NCI-H69 (cell line): ENCODE measurements around the gene LSM4.
"Not testable (repeated sequence)": the region's sequence is repeated elsewhere in the genome, so short reads cannot be mapped to it uniquely, and the experiment has no call there.

ENCODE experiments used
- DNase-seq: peaks from one replicate; lab custom pipeline; 2025; lab: John Stamatoyannopoulos, UW

Gene LSM4

DNA sequence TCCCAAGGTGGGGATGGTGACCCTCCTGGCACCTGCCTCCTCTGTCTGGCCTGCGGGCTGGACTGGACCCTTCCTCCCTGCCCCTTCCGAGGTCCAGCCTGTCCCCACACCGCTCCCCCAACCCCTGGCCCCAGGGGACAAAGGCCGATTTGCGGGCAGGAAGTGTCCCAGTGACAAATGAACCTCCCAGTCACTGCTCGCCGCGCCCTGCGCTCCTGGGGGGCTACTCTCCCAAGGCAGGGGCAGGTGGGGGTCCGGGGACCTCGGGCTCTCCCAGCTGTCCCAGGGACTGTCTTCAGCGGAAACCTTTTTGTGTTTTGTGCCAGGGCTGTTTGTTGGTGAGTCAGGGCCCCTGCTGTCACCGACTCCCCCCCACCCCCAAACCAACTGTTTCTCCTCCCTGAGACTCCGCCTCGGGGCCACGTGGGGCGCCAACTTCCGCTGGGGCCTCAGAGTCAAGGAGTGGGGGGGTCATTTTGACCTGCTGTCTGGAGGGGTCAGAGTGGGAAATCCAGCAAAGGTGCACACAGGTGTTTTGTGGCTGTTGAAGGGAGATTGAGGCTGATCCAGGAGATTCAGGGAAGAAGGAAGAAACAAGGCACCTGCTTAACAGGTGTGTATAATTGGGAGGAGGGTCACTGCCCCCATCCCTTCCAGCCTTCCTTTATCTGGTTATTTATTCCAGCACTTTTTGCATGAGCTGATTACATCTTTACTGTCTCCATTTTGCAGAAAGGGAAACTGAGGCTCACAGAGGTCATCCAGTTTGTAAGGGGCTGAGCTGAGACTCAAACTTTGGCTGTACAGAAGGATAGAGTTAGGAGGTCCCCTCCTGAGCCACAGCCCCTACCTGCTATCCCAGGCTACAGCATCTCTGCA, 18.4 kb upstream of the LSM4 start:
- DNase-seq, result peak; percentile 72

DNA sequence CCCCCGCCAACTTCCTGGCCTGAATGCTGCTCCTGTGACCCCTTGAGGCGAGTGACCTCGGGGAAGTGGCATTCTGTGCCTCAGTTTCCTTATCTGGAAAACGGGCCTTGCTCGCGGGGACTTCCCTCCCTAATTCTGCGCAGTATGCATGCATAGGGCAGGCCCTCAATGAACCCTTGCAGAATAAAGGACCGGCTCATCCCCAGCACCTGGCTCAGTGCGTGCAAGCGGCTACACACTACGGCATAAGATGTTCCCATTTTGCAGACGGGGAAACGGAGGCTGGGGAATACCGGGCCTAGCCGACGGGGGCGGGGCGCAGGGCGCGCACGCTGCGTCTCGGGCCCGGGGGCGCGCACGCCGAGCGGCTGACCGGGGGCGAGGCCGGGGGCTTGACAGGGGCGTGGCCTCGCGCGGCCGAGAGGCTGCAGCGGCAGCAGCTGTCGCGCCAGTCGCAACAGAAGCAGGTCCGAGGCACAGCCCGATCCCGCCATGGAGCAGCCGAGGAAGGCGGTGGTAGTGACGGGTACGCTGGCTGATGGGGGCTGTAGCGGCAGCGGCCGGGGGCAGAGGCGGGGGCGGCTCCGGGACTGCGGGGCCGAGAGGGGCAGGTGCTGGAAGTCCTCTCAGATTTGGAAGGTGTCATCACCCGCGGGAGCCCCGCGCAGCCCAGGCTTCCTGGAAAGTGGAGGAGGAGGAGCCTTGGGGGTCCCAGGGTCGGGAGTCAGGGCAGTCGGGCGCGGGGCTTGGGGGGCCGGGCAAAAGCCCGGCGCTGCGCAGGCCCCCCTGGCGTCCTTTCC, 17.5 kb upstream of the LSM4 start, which contains the start of gene PGPEP1:
TSS of gene PGPEP1 (plus strand) at position 409 of the 800 bp plus-strand sequence. CDS start at position 493, 84 bp downstream.
- peak; percentile 85 for DNase-seq

DNA sequence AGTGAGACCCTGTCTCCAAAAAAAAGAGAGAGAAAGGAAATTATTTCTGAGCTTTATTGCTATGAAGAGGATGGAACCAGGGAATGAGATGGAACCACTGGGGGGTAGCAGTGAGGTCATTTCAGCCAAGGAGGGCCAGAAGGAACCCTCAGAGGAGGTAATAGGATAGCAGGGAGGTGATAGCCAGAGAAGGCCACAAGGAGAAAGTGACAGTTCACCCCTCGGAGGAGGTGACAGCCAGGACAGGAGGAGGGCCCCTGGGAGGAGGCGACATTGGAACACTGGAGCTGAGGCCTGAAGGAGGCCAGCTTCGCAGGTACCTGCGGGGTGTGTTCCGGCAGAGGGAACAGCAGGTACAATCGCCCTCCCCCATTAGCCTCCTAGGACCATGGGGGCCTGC, 16.8 kb upstream of the LSM4 start:
- DNase-seq, result no peak

DNA sequence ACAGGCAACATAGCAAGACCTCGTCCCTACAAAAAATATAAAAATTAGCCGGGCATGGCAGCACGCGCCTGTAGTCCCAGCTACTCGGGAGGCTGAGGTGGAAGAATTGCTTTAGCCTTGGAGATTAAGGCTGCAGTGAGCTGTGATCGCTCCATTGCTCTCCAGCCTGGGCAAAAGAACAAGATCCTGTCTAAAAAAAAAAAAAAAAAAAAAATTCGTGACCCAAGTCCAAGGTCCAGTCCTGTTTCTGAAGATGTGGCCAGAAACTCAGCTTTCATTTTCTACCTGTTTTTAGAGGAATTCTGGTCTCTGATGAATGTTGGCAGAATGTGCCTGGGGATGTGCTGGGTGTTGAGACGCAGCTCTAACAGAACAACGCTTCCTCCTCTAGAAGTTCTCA, 15.7 kb upstream of the LSM4 start:
- no peak for DNase-seq

DNA sequence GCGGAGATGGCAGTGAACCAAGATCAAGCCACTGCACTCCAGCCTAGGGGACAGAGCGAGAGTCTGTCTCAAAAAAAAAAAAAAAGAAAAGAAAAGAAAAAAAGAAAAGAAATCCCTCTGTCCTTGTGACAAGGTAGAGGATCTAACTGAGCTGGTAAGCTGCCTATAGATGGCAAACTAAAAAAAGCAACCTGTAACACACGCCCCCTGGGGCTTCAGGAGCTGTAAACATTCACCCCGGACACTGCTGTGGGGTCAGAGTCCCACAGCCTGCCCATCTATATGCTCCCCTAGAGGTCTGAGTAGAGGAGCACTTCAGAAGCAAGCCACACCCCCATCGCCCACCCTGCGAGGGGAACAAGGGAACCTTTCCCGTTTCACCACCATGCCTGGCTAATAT, 13.2 kb upstream of the LSM4 start:
- no peak for DNase-seq

DNA sequence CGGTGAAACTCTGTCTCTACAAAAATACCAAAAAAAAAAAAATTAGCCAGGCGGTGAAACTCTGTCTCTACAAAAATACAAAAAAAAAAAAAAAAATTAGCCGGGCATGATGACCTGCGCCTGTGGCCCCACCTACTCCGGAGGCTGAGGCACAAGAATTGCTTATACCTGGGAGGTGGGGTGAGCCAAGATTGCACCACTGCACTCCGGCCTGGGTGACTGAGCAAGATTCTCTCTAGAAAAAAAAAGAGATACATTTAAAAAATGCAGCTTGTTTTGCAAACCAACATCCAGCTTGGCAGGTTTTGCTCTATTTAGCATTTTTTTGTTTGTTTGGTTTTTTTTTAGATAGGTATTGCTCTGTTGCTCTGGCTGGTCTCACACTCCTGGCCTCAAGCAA, 10.8 kb upstream of the LSM4 start:
- no peak for DNase-seq

DNA sequence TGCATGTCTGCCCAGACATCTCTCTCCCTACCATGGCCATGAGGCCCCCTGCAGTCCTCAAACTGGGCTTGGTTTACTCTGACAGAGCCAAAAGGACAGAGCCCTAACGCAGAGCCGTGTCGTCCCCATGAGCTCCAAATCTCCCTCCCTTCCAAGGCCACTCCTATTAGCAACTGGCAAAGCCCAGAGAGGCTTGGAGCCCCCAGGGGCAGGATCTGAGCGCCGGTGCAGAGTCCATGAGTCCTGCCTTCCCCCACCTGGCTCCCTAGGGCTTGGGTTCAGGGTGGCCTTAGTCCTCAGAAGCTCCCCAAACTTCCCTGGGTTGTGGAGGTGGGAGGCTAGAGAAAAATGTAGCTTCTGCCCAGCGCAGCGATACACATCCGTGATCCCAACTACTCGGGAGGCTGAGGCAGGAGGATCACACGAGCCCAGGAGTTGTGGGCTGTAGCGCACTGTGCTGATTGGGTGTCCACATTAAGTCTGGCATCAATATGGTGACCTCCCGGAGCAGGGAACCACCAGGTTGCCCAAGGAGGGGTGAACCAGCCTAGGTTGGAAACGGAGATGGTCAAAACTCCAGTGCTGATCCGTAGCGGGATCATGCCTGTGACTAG, 10.1 kb upstream of the LSM4 start:
- DNase-seq, result no peak

DNA sequence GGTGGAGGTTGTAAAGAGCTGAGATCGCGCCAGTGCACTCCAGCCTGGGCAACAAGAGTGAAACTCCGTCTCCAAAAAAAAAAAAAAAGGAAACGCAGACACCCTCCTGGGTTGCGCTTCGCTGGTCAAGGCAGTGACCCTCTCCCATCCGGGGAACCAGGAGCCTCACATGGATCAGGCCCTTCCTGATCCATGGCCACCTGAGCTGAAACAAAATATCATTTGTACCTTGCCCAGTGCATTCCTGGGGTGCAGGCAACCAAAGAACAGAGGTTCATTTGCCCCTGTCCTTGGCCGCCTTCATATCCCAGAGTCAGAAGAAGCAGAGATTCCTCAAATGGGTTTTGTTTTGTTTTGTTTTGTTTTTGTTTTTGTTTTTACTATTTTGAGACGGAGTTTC, 8.0 kb upstream of the LSM4 start:
- DNase-seq, result no peak

DNA sequence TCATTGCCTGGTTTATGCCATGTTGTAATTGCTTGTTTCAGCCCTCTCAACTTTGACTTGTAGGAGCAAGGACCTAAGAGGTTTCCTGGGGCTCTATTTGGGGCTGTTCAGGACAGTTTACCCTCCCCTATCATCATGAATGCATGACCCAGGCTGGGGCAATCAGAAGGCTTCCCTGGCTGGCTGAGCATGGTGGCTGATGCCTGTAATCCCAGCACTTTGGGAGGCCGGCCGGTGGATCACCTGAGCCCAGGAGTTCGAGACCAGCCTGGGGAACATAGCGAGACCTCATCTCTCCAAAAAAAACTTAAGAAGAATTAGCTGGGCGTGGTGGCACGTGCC, 6.1 kb upstream of the LSM4 start:
- DNase-seq, result no peak

DNA sequence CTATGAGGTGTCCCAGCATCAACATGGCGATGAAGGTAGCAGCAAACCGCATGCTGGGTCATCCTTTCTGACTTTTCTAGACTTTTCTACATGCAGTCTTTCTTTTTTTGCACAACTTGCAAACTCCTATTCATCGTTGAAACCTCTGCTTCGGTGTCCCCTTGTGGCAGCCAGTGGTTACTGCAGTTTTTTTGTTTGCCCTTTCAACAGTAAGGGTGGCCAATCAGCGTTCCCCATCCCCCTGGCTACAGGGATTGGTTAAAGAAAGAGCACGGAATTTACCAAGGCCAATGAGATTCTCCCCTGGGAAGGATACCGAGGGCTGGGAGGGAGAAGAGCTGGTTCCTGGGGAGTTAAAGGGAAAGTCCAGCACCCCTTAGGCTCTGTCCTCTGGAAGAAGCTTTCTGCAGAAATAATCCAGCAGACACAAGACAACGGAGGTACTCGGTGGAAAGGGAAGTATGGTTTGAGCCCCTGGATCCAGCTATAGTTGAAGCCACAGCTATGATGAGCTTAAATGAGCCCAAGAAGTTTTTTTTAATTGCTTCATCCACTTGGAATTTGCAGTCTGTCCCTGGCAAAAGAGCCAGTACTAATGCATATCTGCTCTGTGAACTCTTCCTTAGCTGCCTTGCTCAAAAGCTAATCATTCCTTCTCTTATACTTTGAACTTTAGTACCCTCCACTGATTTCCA, 5.6 kb upstream of the LSM4 start:
- peak; percentile 99 for DNase-seq

DNA sequence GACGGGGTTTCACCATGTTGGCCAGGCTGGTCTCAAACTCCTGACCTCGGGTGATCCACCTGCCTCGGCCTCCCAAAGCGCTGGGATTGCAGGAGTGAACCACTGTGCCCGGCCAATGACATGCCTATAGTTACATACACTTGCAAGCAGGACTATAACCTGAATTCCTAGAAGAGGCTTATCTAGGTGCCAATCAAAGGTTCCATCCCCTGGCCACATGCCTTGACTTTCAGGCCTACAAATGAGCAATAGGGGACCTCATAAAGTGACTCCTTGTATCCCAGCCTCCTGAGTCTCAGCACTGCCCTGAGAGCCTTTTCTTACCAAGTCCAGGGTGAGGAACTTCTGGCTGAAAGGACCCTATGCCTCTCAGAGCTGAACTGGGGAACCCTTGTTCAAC, 3.9 kb upstream of the LSM4 start:
- no peak for DNase-seq

DNA sequence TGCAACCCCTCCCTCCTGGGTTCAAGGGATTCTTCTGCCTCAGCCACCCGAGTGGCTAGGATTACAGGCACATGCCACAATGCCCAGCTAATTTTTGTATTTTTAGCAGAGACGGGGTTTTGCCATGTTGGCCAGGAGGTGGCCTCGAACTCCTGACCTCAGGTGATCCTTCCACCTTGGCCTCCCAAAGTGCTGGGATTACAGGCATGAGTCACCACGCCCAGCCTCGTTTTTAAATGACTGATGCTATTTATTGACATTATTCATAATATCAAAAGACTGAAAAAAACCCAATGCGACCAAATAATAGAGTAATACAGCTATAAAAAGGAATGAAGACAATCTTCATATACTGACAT, 1.5 kb upstream of the LSM4 start:
- not testable (repeated sequence) for DNase-seq

DNA sequence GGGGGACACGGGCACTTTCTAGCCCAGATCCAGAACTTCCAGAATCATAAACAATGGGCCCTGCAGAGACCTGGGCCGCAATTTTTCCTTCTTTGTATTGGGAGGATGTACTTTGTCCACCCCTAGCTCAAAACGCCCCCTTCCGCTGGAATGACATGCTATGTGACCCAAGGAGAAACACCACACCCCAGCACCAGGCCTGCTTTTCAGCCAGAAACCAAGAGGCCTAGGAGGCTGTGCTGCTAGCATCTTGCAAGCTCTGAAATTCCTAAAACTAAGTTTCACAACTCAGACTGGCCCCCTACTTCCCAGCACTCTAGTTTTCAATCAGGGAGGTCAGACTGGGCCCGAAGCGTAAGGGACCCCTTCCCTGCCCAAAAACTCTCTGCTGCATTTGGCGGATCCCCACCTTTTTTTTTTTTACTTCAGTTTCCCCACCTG, 538 bp downstream of the LSM4 start:
- DNase-seq, result peak; percentile 69

DNA sequence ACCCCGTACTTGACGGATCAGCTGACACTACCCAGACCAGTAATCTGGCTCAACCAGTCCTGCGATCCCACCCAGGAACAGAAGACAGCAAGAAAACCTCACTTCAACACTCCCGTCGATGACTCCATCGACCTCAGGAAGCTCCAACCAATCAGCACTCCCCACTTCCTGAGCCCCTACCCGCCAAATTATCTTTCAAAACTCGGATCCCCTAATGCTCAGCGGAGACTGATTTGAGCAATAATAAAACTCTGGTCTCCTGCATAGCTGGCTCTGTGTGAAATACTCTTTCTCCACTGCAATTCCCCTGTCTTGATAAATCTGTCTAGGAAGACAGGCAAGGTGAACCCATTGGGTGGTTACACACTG, 1.2 kb downstream of the LSM4 start:
- no peak for DNase-seq

DNA sequence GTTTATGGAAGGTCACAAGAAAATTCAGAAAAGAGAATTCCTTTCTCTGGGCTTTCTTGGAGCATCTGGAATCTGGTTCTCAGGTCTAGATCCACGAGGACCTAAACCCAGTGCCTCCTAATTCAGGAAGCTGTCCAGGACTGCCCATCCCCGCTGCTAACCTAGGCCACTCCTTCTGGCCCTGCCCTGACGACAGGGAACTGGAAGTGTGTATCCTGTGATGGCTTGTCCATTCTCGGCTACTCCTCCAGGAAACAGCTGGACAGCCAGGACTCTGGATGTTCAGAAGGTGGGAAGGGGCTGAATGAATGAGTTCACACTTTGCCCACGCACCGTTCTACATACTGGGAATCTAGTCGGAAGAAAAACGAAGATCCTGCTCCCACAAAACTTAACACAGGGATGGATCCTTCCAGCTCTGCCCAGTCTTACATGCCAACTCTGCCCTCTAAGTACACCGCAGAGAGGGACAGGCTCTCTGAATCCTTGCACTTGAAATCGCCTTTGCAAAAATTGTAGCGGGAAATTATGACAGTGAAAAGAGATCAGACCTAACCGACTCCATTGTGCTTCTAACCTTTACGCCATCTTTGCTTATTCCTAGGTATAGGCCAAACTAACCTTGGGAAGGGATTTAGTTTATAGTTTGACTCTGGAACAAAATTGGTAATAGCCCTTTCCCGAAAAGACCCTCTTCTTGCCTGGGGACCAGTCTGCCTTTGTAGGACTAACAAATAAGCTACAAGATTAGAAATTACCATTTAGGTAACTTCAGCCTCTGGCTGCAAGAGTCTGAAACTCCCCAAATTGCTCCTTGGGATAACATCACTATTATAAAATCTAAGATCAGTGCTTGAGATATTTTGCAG, 1.8 kb downstream of the LSM4 start:
- DNase-seq, result no peak

DNA sequence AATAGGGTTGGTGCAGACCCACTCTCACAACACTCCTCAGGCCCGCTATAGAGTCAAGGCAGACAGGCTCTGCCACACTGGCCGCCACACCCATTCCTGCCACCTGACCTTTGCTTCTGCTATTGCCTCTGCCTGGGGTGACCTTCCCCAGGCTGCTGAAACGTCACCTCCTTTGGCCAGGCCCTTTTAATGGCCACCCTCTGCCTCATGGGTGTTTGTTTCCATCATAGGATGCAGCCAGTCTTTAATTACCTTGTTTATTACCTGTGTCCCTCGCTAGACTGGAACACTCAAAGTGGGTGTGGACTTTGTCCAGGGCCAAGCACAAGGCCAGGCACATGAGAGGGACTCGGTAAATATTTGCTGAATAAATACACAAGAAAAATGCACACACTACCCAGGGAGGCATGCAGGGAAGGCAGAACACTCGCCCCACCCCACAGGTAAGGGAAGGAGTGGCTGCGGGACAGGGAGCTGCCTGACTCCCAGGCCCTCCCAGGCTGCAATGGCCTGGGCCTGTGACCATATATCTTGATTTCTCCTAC, 3.2 kb downstream of the LSM4 start:
- DNase-seq, result peak; percentile 62

DNA sequence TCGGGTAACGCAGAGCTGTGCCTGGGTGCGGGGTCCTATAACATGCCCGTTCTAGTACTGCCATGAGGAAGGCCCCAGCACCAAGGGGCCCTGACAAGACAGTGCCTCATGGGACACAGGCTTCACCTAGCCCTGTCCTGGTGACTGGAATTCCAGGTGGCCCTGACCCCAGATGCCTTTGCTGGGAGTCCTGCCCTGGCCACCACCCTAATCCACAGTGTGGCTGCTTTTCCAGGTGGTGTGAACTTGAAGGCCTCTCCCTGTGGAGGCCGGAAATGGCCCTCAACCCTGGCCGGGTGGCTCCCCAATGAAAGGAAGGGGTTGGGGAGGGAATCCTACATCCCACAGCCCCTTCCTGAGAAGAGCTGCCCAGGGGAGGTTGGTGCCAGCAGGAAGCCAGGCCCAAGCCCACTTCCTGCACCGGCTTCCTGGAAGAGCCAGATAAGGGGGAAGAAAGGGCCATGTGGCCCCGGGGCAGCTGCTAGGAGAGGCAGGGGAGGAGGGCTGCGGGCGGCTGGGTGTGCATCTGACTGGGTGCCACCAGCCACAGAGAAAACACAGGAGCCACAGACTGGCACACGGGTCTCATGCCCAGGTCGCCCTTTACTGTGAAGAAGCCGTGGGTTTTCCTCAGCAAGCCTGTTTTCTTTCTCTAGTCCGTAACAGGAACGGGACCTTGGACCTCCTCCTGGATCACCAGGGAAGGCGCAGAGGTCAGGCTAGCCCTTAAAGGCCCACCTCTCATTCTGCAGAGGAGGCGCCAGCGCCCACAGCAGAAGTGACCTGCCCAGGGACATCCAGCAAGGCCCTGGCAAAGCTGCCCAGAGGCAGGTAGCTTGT, 4.7 kb downstream of the LSM4 start:
- no peak for DNase-seq

DNA sequence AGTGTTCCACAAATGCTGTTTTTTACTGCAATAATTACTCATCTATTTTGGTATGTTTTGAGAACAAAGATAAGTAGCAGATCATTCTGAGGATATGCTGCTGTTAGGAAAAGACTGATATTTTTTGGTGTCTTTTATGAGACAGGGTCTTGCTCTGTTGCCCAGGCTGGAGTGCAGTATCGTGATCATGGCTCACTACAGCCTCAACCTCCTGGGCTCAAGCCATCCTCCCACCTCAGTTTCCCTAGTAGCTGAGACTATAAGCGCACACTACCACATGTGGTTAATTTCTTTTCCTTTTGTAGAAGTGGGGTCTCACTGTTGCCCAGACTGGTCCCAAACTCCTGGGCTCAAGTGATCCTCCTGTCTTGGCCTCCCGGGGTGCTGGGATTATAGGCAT, 9.5 kb downstream of the LSM4 start:
- no peak for DNase-seq

DNA sequence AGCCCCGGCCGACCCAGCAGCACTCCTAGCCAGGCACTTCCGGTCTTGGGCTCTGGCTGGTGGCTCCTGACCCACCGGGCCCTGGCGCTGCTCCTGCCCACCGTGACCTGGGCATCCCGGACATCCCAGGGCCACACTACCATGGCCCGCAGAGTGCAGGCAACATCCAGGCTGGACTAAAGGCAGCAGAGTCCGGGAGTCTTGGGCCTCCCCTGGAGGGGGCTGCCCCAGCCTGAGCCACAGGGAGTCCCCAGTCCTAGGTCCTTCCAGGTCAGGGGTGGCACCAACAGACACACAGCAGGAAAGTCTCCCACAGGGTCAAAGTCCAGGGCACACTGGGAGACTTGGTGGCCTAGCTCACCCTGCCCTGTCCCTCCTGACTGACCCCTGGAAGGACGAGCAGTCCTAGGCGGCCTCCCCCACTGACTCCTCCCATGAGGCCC, 10.8 kb downstream of the LSM4 start:
- no peak for DNase-seq

DNA sequence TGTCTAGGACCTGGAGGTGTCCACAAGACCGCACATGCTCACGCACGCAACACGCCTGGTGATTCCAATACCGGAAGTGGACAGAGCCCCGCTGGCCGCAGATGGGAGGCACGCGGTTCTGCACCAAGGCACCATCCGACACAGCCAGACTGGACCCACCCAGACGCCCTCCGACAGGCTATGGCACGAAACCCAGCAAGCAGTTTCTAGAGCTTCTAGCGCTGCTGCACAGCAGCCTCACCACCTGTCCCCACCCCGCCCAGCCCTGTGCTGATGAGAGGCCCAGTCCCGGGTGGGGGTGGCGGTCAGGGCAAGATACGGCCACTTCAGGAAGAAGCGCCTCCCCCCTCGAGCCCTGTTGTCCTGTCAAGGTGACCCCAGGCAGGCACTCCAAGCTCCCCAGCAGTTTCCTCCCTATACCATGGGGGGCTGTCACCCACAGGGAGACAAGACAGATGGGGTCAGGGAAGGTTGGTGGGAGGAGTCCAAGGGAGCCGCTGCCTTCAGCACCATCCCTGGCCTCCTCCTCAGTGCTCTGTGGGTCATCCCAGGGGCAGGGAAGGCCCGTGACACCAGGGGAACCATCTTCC, 11.3 kb downstream of the LSM4 start:
- no peak for DNase-seq
